Urinary bladder (tissue), 4 donors: ENCODE data around the gene RPAP3. TPM values are rescaled to one million over a fixed set of nuclear protein-coding genes. Genes with fewer than 3 reads are reported as not detected.

ENCODE experiments used
- DNase-seq: peaks from one replicate; pipeline ENCODE4 v3.0.0-alpha.2; 2015; ENCODE audit errors: extremely low spot score
- H3K27ac ChIP-seq: one replicate; pipeline ENCODE4 v1.5.1; 2013; ENCODE audit warnings: low read depth, mild to moderate bottlenecking, moderate library complexity
- H3K36me3 ChIP-seq: one replicate; pipeline ENCODE4 v1.6.1; 2013; ENCODE audit warnings: mild to moderate bottlenecking, moderate library complexity; ENCODE audit not compliant: insufficient read depth
- H3K4me1 ChIP-seq: one replicate; pipeline ENCODE4 v1.6.1; 2013; ENCODE audit warnings: mild to moderate bottlenecking, moderate library complexity; ENCODE audit not compliant: insufficient read depth
- H3K4me3 ChIP-seq: one replicate; pipeline ENCODE4 v1.5.1; 2013; ENCODE audit warnings: low read depth, low read length
- WGBS: extraction: QIAGEN DNeasy Blood & Tissue Kit; methylation state at CpG from one replicate; pipeline ENCODE4 v1.1.7; 2013; 5-methylcytosine and 5-hydroxymethylcytosine counted together
- polyA plus RNA-seq: library from polyadenylated mRNA; stranded (reverse); fragments of 200-250 nt; gene quantifications from one replicate; pipeline ENCODE4 v1.2.3, GENCODE V29; 2013
- total RNA-seq: library from RNA; depleted of rRNA; stranded (reverse); fragments of >200 nt; gene quantifications from one replicate; pipeline ENCODE4 v1.2.3, GENCODE V29; 2014
- donor health status: healthy with polysubstance abuse.
- donor health status: healthy.

Gene RPAP3
- total and polyA plus RNA-seq, 2 donors, result 15.5 to 29.4 TPM

DNA sequence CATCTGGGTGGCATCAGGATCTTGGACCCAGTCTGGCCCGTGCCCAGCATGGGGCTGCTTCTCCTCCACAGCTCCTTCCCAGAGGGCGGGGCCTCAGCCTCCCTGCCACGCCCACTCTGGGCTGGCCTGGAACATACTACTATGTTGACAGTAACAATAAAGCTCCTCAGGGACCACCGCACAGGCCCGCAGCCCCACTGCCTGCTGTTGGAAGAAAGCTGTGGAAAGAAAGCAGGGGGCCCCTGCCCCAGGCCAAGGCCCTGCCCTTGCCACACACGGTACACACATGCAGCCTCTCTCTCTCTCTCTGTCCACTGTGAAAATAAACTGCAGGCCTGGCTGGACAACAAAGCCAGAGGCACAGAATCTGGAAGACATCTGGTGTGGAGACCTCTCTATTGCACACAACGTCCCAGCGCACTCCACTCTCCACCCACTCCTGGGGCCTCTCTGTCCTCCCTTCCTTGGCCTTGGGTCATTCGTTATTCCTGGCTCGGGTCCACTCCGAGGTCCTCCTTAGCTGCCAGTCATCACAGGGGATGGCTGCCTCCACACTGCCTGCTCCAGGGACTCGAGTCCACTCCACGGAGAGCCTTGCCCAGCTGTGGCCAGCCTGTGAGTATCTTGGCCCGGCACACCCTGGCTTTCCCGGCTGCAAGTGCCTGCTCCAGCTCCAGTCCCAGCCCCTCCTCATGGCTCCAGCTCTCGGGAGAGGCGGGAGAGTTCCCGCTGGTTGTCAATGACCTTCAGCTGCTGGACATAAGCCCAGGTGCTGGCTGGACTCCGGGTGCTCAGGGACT lies 31.2 kb upstream of the RPAP3 start:
- no peak overlapping the region for H3K4me3 ChIP-seq
- 18% methylated on average over 19 of the region's 19 CpGs for WGBS
- H3K27ac ChIP-seq, result peak overlapping the region; percentile 57
- H3K4me1 ChIP-seq, result no peaks in the 10 kb centered on the region
- DNase-seq, result peak; percentile 52
- no peaks in the 10 kb centered on the region for H3K36me3 ChIP-seq

GRCh38 chr12:47736216-47736615 lies 30.4 kb upstream of the RPAP3 start:
- Histone ChIP-seq H3K4me1 (no peaks in the 10 kb centered on the region), H3K36me3 (no peaks in the 10 kb centered on the region), H3K4me3 (no peak overlapping the region), H3K27ac (peak overlapping the region; percentile 57)
- DNase-seq, result no peak
- 69% methylated on average over 4 of the region's 4 CpGs for WGBS

- no peaks in the 10 kb centered on the region for H3K4me1 ChIP-seq
- H3K27ac ChIP-seq, result peak overlapping the region; percentile 11
- no peak for DNase-seq
- H3K4me3 ChIP-seq, result no peak overlapping the region
- WGBS, result 85% methylated on average over 11 of the region's 11 CpGs
- no peaks in the 10 kb centered on the region for H3K36me3 ChIP-seq
These were observed 29.8 kb upstream of the RPAP3 start for GRCh38 chr12:47735649-47736048.

DNA sequence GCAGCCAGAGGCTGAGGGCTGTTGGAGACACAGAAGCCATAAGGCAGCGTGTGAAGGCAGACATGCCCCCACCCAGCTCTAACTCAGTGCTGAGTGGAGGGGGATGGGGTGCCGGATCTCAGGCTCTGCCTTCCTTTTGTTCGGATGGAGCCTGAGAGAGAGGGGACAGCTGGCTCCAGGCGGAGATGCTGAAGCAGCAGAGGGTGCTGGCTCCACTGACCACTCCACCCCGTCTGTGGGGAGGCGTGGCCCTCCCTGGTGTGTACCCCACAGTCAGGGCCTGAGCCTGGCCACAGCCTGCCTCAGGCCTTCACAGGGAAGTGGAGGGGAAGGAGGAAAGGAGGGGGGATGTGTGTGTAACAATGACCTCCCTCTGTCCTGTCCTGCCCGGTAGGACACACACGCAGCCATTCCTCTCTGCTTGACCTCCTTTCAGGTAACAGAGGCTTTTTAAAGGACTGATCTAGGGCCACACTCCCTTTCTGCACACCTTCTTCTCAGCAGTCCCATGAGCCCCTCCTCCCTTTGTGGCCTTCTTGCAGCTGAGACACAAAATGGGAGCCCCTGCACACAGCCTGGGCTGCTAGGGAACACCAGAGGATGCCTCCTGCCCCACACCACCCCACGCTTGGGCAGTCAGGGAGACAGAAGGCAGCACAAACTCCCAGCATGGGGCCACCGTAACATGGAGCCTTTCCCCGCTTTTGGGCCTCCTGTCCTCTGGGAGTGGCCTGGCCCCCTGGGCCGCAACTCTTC lies 29.1 kb upstream of the RPAP3 start:
- 66% methylated on average over 12 of the region's 12 CpGs for WGBS
- Histone ChIP-seq H3K4me1 (no peaks in the 10 kb centered on the region), H3K4me3 (no peak overlapping the region), H3K36me3 (no peaks in the 10 kb centered on the region), H3K27ac (peak overlapping the region; percentile 11)
- DNase-seq, result no peak

DNA sequence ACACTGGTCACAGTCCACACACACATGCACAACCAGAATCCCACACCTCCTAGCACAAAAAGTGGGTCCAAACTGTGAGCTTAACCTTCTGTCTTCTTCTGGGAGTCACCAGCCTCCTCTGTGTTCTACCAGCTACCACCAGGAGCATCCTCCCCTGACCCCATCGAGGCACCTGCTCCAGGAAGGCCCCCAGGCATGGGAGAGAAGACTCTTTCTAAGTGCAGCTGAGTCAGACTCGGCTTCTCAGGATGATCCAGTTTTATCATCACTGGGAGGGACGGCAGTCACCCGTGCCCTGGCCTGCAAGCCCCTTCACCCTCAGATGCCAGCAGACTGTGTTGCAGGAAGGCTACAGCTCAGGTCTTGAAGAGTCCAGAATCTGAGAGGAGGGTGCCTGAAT lies 27.3 kb upstream of the RPAP3 start:
- Histone ChIP-seq H3K4me1 (no peaks in the 10 kb centered on the region), H3K36me3 (no peaks in the 10 kb centered on the region), H3K27ac (no peak overlapping the region), H3K4me3 (no peak overlapping the region)
- DNase-seq, result no peak
- 87% methylated on average over 4 of the region's 4 CpGs for WGBS

DNA sequence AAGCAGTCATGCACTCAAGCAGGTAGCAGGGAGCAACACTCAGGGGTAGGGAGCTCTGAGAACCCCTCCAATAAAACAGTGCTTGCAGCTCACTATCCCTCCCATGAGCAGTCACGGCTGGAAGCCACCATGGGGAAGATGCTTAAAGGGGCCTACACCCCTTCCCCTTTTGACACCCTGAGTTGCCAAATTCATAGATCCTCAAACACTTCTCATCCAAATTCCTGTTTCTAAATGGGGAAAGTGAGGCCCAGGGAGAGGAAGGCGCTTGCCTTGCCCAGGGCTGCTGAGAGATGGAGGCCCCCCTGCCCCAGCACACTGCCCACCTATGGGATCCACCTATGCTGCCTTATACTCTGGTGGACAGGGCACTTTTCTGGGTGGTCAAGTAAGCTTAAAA lies 26.7 kb upstream of the RPAP3 start:
- no peaks in the 10 kb centered on the region for H3K4me1 ChIP-seq
- DNase-seq, result no peak
- 86% methylated on average over 2 of the region's 2 CpGs for WGBS
- H3K27ac ChIP-seq, result no peak overlapping the region
- H3K4me3 ChIP-seq, result no peak overlapping the region
- H3K36me3 ChIP-seq, result no peaks in the 10 kb centered on the region

DNA sequence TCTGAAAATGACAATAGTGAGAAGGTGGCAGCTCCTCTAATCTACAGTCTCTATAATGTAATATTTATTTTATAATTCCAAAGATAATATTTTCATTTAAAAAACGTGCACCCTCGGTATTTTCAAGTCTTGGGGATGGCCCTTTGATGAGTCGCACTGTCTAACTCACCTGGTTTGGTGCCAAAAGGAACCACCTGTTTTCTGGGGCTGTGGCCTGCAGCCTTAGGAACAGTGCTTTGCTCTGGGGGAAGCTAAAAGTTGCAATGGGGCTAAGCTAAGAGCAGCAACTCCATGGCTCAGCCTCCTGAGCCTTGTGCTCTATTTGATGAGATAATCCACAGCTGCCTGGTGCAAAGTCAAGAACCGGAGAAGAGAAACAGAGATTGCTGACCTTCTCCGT lies 25.9 kb upstream of the RPAP3 start:
- no peaks in the 10 kb centered on the region for H3K4me1 ChIP-seq
- DNase-seq, result no peak
- WGBS, result 71% methylated on average over 5 of the region's 5 CpGs
- no peak overlapping the region for H3K4me3 ChIP-seq
- H3K27ac ChIP-seq, result no peak overlapping the region
- no peaks in the 10 kb centered on the region for H3K36me3 ChIP-seq

DNA sequence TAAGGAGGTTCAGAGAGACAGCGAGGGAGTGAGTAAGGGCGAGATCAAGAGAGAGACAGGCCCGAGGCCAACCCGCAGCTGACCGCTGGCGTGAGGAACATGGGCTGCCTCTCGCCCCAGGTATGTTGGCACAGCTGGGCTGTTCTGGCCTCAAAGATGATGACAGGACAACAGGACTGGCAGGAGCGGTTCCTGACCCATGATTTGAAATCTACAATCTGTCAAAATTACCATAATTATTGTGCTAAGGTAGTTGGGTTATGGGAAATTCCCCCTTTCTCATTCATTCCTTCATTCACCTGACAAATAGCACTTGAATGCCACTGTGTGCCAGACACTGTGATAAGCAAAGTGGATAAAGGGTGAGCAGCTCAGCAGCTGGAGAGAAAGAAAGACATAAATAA lies 24.5 kb upstream of the RPAP3 start:
- H3K4me1 ChIP-seq, result no peaks in the 10 kb centered on the region
- WGBS, result 68% methylated on average over 8 of the region's 8 CpGs
- H3K27ac ChIP-seq, result no peak overlapping the region
- no peaks in the 10 kb centered on the region for H3K36me3 ChIP-seq
- H3K4me3 ChIP-seq, result no peak overlapping the region
- DNase-seq, result no peak

GRCh38 chr12:47729233-47729632 lies 23.4 kb upstream of the RPAP3 start:
- DNase-seq, result no peak
- Histone ChIP-seq H3K4me3 (no peak overlapping the region), H3K27ac (no peak overlapping the region), H3K4me1 (no peaks in the 10 kb centered on the region), H3K36me3 (no peaks in the 10 kb centered on the region)
- WGBS, result 67% methylated on average over 3 of the region's 3 CpGs

DNA sequence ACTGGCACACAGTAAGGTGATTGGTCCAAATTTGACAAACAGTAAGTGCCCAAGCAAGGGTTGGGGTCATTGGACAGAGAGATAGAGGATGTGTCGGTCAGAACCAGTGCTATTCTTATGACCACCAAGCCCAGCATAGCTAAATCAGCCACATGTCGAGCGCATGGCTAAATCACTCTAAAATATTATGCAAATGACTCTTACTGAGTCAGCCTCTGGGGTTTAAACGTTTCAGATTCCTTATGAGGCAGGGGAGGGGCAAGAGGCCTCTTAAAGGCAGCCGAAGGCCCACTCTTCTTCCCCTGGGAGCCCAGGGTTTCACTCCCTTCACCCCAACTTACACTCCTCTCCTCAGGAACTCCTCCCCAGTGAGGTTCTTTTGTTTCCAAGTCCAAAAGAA lies 20.1 kb upstream of the RPAP3 start:
- WGBS, result 55% methylated on average over 5 of the region's 5 CpGs
- Histone ChIP-seq H3K36me3 (no peaks in the 10 kb centered on the region), H3K4me1 (no peaks in the 10 kb centered on the region), H3K27ac (no peak overlapping the region), H3K4me3 (no peak overlapping the region)
- no peak for DNase-seq

GRCh38 chr12:47725091-47725772 lies 19.4 kb upstream of the RPAP3 start, which contains the start of gene ENDOU:
Gene ENDOU (minus strand): TSS chr12:47725490. CDS start chr12:47725413, 77 bp downstream.
- WGBS, result 95% methylated on average over 8 of the region's 8 CpGs
- DNase-seq, result no peak
- H3K4me3 ChIP-seq, result no peak within 1 kb of the TSS
- no peaks in the 10 kb centered on the region for H3K36me3 ChIP-seq
- H3K4me1 ChIP-seq, result no peaks in the 10 kb centered on the region
- no peak within 1 kb of the TSS for H3K27ac ChIP-seq

DNA sequence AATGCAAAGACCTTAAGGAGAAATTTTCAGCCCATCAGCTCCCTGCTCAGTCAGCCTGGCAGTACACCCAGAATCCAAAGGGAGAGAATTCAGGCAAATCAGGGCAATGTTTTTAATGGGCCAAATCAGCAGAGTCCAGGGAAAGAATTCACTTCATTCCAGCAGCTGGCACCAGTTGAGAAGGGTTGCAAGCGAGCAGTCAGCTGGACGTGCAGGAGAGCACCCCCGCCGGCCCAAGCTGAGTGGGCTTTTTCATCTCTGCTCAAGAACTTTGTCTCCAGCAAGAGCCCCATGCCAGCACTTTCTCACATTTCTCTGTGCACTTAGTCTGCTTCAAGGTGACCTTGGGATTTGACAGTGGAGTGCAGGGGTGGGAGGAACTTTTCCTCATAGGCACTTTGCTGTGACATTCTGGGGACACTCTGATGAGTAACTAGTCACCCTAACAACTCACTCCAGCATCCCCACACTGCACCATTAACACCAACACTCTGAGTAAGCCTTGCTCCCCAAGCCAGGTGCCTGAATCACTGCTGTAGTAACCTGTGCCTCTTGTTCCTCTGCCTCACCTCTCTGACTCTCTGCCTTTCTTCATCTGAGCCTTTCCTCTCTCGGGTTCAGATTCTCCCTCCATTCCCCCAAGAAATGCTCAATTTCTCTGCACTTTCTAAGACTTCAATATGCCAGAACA lies 17.3 kb upstream of the RPAP3 start:
- WGBS, result 90% methylated on average over 5 of the region's 5 CpGs
- no peaks in the 10 kb centered on the region for H3K36me3 ChIP-seq
- DNase-seq, result no peak
- H3K27ac ChIP-seq, result no peak overlapping the region
- H3K4me1 ChIP-seq, result no peaks in the 10 kb centered on the region
- H3K4me3 ChIP-seq, result no peak overlapping the region

GRCh38 chr12:47722136-47722834 lies 16.5 kb upstream of the RPAP3 start:
- H3K27ac ChIP-seq, result no peak overlapping the region

More at GRCh38 chr12:47722136-47722834, 16.5 kb upstream of the RPAP3 start:
- Histone ChIP-seq H3K36me3 (no peaks in the 10 kb centered on the region), H3K4me1 (no peaks in the 10 kb centered on the region), H3K4me3 (no peak overlapping the region)
- no peak for DNase-seq
- WGBS, result 85% methylated on average over 7 of the region's 7 CpGs
